DOHH2 (cell line): ENCODE results near the gene CFL2.

Experiments used
- EZH2phosphoT487 ChIP-seq: fragments of 200-600 bp; sonication (generic); IDR thresholded peaks from 2 replicates; pipeline ENCODE4 v1.6.1; 2017; ENCODE audit warnings: borderline replicate concordance, mild to moderate bottlenecking, antibody characterized with exemption, low read length, moderate library complexity, mixed read lengths
- TF ChIP-seq, protein P1 (sequence below): fragments of 200-600 bp; sonication (generic); IDR thresholded peaks from one replicate; pipeline ENCODE4 v1.5.1; 2014; ENCODE audit warnings: antibody characterized with exemption, mild to moderate bottlenecking, low read depth, low read length; ENCODE audit not compliant: poor library complexity, severe bottlenecking

DNA sequence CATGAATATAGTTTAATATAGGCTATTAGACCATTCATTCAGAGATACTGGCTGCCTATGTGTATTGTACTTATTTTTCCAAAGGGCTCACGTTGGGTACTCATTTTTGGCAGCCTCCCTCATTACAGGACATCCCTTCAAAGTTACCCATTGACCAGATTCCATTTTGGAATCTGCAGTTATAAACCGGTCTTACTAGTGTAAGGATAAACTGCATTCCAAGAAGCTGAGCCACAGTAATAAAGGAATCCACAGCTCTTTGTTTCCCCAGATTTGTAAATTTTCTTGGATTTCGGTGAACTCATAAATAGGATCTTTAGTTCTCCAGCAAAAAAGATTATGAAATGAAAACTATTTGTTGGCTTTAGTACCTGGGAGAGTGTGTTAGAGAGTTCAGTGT lies 18.9 kb upstream of the CFL2 start:
- TF ChIP-seq, protein P1, sequence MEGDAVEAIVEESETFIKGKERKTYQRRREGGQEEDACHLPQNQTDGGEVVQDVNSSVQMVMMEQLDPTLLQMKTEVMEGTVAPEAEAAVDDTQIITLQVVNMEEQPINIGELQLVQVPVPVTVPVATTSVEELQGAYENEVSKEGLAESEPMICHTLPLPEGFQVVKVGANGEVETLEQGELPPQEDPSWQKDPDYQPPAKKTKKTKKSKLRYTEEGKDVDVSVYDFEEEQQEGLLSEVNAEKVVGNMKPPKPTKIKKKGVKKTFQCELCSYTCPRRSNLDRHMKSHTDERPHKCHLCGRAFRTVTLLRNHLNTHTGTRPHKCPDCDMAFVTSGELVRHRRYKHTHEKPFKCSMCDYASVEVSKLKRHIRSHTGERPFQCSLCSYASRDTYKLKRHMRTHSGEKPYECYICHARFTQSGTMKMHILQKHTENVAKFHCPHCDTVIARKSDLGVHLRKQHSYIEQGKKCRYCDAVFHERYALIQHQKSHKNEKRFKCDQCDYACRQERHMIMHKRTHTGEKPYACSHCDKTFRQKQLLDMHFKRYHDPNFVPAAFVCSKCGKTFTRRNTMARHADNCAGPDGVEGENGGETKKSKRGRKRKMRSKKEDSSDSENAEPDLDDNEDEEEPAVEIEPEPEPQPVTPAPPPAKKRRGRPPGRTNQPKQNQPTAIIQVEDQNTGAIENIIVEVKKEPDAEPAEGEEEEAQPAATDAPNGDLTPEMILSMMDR: no peak
- no peak for TF ChIP-seq EZH2phosphoT487
